Esophagus muscularis mucosa (tissue), 4 donors: Measurements from ENCODE around the gene LETM1. TPM values are rescaled to one million over a fixed set of nuclear protein-coding genes. Genes with fewer than 3 reads are reported as not detected.

ENCODE experiments used
- DNase-seq: peaks from one replicate; pipeline ENCODE4 v3.0.0-alpha.2; 2017; ENCODE audit errors: extremely low spot score
- H3K27ac ChIP-seq, 4 donors: fragments of 200-600 bp; sonication (generic); replicated peaks in 1 of 4; 1 replicate in 3 of 4; 2 replicates in 1 of 4; pipeline ENCODE4 v1.5.1; 2016 to 2019; ENCODE audit warnings: mild to moderate bottlenecking in 1 of 4
- H3K27me3 ChIP-seq, 4 donors: fragments of 200-600 bp; sonication (generic); one replicate each; pipeline versions ENCODE4 v1.5.1 to v1.6.0; 2016 to 2019
- H3K36me3 ChIP-seq, 4 donors: fragments of 200-600 bp; sonication (generic); one replicate each; pipeline ENCODE4 v1.5.1; 2016 to 2019
- H3K4me1 ChIP-seq, 4 donors: fragments of 200-600 bp; sonication (generic); one replicate each; pipeline ENCODE4 v1.5.1; 2016 to 2019
- H3K4me3 ChIP-seq, 4 donors: fragments of 200-600 bp; sonication (generic); 1 replicate in 2 of 4; 2 replicates in 2 of 4; pipeline ENCODE4 v1.5.1; 2016 to 2019; ENCODE audit warnings: mild to moderate bottlenecking in 4 of 4, moderate library complexity in 1 of 4
- H3K9me3 ChIP-seq, 4 donors: fragments of 200-600 bp; sonication (generic); 1 replicate in 3 of 4; 2 replicates in 1 of 4; pipeline ENCODE4 v1.5.1; 2016 to 2019
- CTCF ChIP-seq, 3 experiments: fragments of 200-600 bp in 2 of 3; fragments of 450-650 bp in 1 of 3; sonication (generic) in 2 of 3; IDR thresholded peaks; one replicate each; pipeline ENCODE4 v1.5.1; 2017 to 2019; ENCODE audit warnings: antibody characterized with exemption in 3 of 3, mild to moderate bottlenecking in 2 of 3, moderate library complexity in 1 of 3
- EP300 ChIP-seq: sonication (generic); formaldehyde crosslinking; IDR thresholded peaks from one replicate; pipeline ENCODE4 v1.6.1; 2017; ENCODE audit warnings: antibody characterized with exemption
- POLR2A ChIP-seq: fragments of 450-650 bp; IDR thresholded peaks from one replicate; pipeline ENCODE4 v1.6.1; 2017; ENCODE audit warnings: antibody characterized with exemption, moderate library complexity, mild to moderate bottlenecking, low read depth
- POLR2AphosphoS5 ChIP-seq, 2 donors: sonication (generic); formaldehyde crosslinking; IDR thresholded peaks; one replicate each; pipeline ENCODE4 v1.6.1; 2017; ENCODE audit warnings: antibody characterized with exemption in 2 of 2
- WGBS: methylation state at CpG from one replicate; pipeline ENCODE4 v1.1.5; 2018; 5-methylcytosine and 5-hydroxymethylcytosine counted together
- intact Hi-C: fragments of 100-400 bp; cut with DNase I; formaldehyde crosslinking; loops from one replicate; pipeline ENCODE4 v1.15.1; 2023
- total RNA-seq, 4 donors: library from RNA; depleted of rRNA; stranded (reverse); fragments of >200 nt; gene quantifications; one replicate each; pipeline versions ENCODE4 v1.1.0 to v1.2.1, GENCODE V29; 2016

LETM1 gene
- total RNA-seq, 4 donors from 2014 or later: 23.7 to 34.7 (median 33.3) TPM

GRCh38 chr4:1806223-1806564 is 49.8 kb downstream of the LETM1 start:
- intact Hi-C loops: no loop called here
- no peak overlapping the region for H3K4me3 ChIP-seq
- no peaks in the 10 kb centered on the region for H3K9me3 ChIP-seq
- TF ChIP-seq EP300 (no peak), POLR2AphosphoS5 (IDR thresholded peaks at IDR 0.05) (no peak), CTCF (IDR thresholded peaks at IDR 0.05) (no peak), POLR2A (no peak)
- peaks cover 0 to 4% (median 0%) of the 10 kb centered on the region in 4 donors for H3K4me1 ChIP-seq
- H3K27ac ChIP-seq: no peak overlapping the region
- H3K36me3 ChIP-seq: peaks cover 0 to 10% (median 5%) of the 10 kb centered on the region in 4 donors
- no peak for DNase-seq
- peaks cover 0 to 26% (median 0%) of the 10 kb centered on the region in 4 donors for H3K27me3 ChIP-seq
- WGBS: 93% methylated on average over 2 of the region's 11 CpGs

- intact Hi-C loops: no loop called here
- Histone ChIP-seq H3K36me3 (peaks cover 0 to 4% (median under 1%) of the 10 kb centered on the region in 4 donors), H3K4me1 (peaks cover 0 to 4% (median 0%) of the 10 kb centered on the region in 4 donors), H3K4me3 (no peak overlapping the region), H3K9me3 (no peaks in the 10 kb centered on the region), H3K27ac (no peak overlapping the region), H3K27me3 (peaks cover 0 to 31% (median 0%) of the 10 kb centered on the region in 4 donors)
- no peak for DNase-seq
- TF ChIP-seq POLR2AphosphoS5 (IDR thresholded peaks at IDR 0.05) (no peak), POLR2A (no peak), EP300 (no peak), CTCF (IDR thresholded peaks at IDR 0.05) (no peak)
- 95% methylated on average over 22 of the region's 47 CpGs for WGBS
These were observed 50.3 kb downstream of the LETM1 start for GRCh38 chr4:1805493-1806222.

GRCh38 chr4:1804638-1805492 is 51.1 kb downstream of the LETM1 start:
- WGBS: 99% methylated on average over 20 of the region's 37 CpGs
- TF ChIP-seq POLR2A (no peak), EP300 (no peak), CTCF (IDR thresholded peaks at IDR 0.05) (no peak), POLR2AphosphoS5 (IDR thresholded peaks at IDR 0.05) (no peak)
- H3K9me3 ChIP-seq: no peaks in the 10 kb centered on the region
- no peak overlapping the region for H3K4me3 ChIP-seq
- no peaks in the 10 kb centered on the region for H3K36me3 ChIP-seq
- H3K27me3 ChIP-seq: peaks cover 0 to 39% (median 0%) of the 10 kb centered on the region in 4 donors
- H3K27ac ChIP-seq: no peak overlapping the region
- intact Hi-C loops: no loop called here
- H3K4me1 ChIP-seq: peaks cover 0 to 4% (median 0%) of the 10 kb centered on the region in 4 donors
- DNase-seq: no peak

- TF ChIP-seq POLR2AphosphoS5 (IDR thresholded peaks at IDR 0.05) (no peak), CTCF (IDR thresholded peaks at IDR 0.05) (no peak), POLR2A (no peak), EP300 (no peak)
- intact Hi-C loops: no loop called here
- Histone ChIP-seq H3K36me3 (no peaks in the 10 kb centered on the region), H3K4me3 (no peak overlapping the region), H3K27me3 (peaks cover 0 to 50% (median 0%) of the 10 kb centered on the region in 4 donors), H3K4me1 (peaks cover 0 to 4% (median 0%) of the 10 kb centered on the region in 4 donors), H3K27ac (no peak overlapping the region), H3K9me3 (no peaks in the 10 kb centered on the region)
- no peak for DNase-seq
- WGBS: 93% methylated on average over 20 of the region's 51 CpGs
These were observed 52.2 kb downstream of the LETM1 start for GRCh38 chr4:1803523-1804423.
